NCI-H748 (cell line): Measurements from ENCODE around the gene DDX31.
"Not testable (repeated sequence)": the region's sequence is repeated elsewhere in the genome, so short reads cannot be mapped to it uniquely, and the experiment has no call there.

Experiments used
- DNase-seq: peaks from one replicate; lab custom pipeline; 2025; ENCODE audit not compliant: unreplicated experiment; lab: John Stamatoyannopoulos, UW

DDX31 gene

GRCh38 chr9:132582786-132583583, 86.8 kb downstream of the DDX31 start:
- DNase-seq = no peak

GRCh38 chr9:132582276-132582785, 87.5 kb downstream of the DDX31 start, which contains the start of gene BARHL1:
BARHL1 (plus strand) TSS chr9:132582606; CDS start chr9:132582798, 192 bp downstream.
- no peak for DNase-seq

GRCh38 chr9:132579427-132579798, 90.4 kb downstream of the DDX31 start:
- DNase-seq = no peak

- no peak for DNase-seq
Observed at GRCh38 chr9:132578367-132578932, 91.3 kb downstream of the DDX31 start.

- no peak for DNase-seq
Observed at GRCh38 chr9:132577119-132577518, 92.7 kb downstream of the DDX31 start.

GRCh38 chr9:132575811-132576210, 94.0 kb downstream of the DDX31 start:
- no peak for DNase-seq

GRCh38 chr9:132575005-132575609, 94.7 kb downstream of the DDX31 start:
- peak; percentile 78 for DNase-seq

- DNase-seq = no peak
Observed at GRCh38 chr9:132572921-132573320, 96.9 kb downstream of the DDX31 start.

GRCh38 chr9:132571806-132572600, 97.8 kb downstream of the DDX31 start:
- no peak for DNase-seq

- not testable (repeated sequence) for DNase-seq
Observed at GRCh38 chr9:132568787-132569186, 101.0 kb downstream of the DDX31 start.

GRCh38 chr9:132564526-132564925, 105.3 kb downstream of the DDX31 start:
- no peak for DNase-seq

- no peak for DNase-seq
Observed at GRCh38 chr9:132562306-132562573, 107.5 kb downstream of the DDX31 start.

- DNase-seq = peak; percentile 30
Observed at GRCh38 chr9:132560616-132561202, 109.1 kb downstream of the DDX31 start.

- no peak for DNase-seq
Observed at GRCh38 chr9:132559711-132560110, 110.1 kb downstream of the DDX31 start.

- no peak for DNase-seq
Observed at GRCh38 chr9:132557159-132557558, 112.6 kb downstream of the DDX31 start.

GRCh38 chr9:132556714-132557113, 113.1 kb downstream of the DDX31 start:
- DNase-seq = no peak

GRCh38 chr9:132556235-132556634, 113.5 kb downstream of the DDX31 start:
- DNase-seq = no peak

- no peak for DNase-seq
Observed at GRCh38 chr9:132555528-132555927, 114.3 kb downstream of the DDX31 start.

GRCh38 chr9:132554755-132555154, 115.0 kb downstream of the DDX31 start:
- no peak for DNase-seq

- DNase-seq = no peak
Observed at GRCh38 chr9:132552041-132552440, 117.7 kb downstream of the DDX31 start.

- no peak for DNase-seq
Observed at GRCh38 chr9:132551556-132551955, 118.2 kb downstream of the DDX31 start.
